IMR-90 (cell line): ENCODE results near the gene STPG1. TPM values are rescaled to one million over a fixed set of nuclear protein-coding genes. Genes with fewer than 3 reads are reported as not detected.

Experiments used
- ATAC-seq: fragments of 200-7000 bp; cut with Tn5 transposase; 2 replicates; pipeline ENCODE4 v1.9.1; 2020; ENCODE audit warnings: low read depth, mild to moderate bottlenecking, moderate library complexity
- BruUV-seq: library from RNA; stranded (reverse); fragments of 400-500 nt; replicated peaks from 2 replicates; lab custom pipeline; 2021; lab: Mats Ljungman, UMichigan
- CTCF ChIA-PET: fragments of 300-600 bp; formaldehyde crosslinking; extraction: SDS; loops from one replicate; lab custom pipeline; 2021; ENCODE audit warnings: antibody characterized with exemption; lab: Yijun Ruan, JAX
- POLR2A ChIA-PET: fragments of 300-600 bp; sonication (Branson Sonifier 250); formaldehyde crosslinking; loops from one replicate; lab custom pipeline; 2022; ENCODE audit warnings: antibody characterized with exemption; ENCODE audit not compliant: unreplicated experiment; lab: Charles Lee
- DNase-seq: peaks from one replicate; pipeline ENCODE4 v3.0.0; 2013
- H2AFZ ChIP-seq: replicated peaks from 2 replicates; pipeline ENCODE3; 2013; ENCODE audit warnings: low read length, mild to moderate bottlenecking; ENCODE audit not compliant: poor library complexity
- H2AK5ac ChIP-seq: 2 replicates; pipeline ENCODE4 v1.6.1; 2013; ENCODE audit warnings: low read depth, low read length, inconsistent platforms
- H2AK9ac ChIP-seq: replicated peaks from 2 replicates; pipeline ENCODE3; 2013; ENCODE audit warnings: mild to moderate bottlenecking, low read depth, low read length, moderate library complexity; ENCODE audit not compliant: poor library complexity
- H2BK120ac ChIP-seq: 2 replicates; pipeline ENCODE4 v1.6.1; 2013; ENCODE audit warnings: low read depth, low read length, inconsistent platforms
- H2BK15ac ChIP-seq: 3 replicates; pipeline ENCODE4 v1.6.1; 2013; ENCODE audit warnings: low read depth, low read length, inconsistent platforms
- H2BK20ac ChIP-seq: 2 replicates; pipeline ENCODE4 v1.6.1; 2013; ENCODE audit warnings: low read depth, mild to moderate bottlenecking, inconsistent platforms, low read length, moderate library complexity
- H2BK5ac ChIP-seq: 2 replicates; pipeline ENCODE4 v1.6.1; 2013; ENCODE audit warnings: mild to moderate bottlenecking, low read depth, low read length, inconsistent platforms; ENCODE audit not compliant: poor library complexity, severe bottlenecking
- H3K14ac ChIP-seq: replicated peaks from 2 replicates; pipeline ENCODE4 v1.6.1; 2013; ENCODE audit warnings: low read depth, low read length, inconsistent platforms
- H3K18ac ChIP-seq: 2 replicates; pipeline ENCODE4 v1.6.1; 2013; ENCODE audit warnings: low read depth, low read length, control low read depth
- H3K23ac ChIP-seq: 2 replicates; pipeline ENCODE4 v1.6.1; 2013; ENCODE audit warnings: low read depth, low read length, inconsistent platforms
- H3K27ac ChIP-seq: 2 replicates; pipeline ENCODE4 v1.5.1; 2013; ENCODE audit warnings: mild to moderate bottlenecking, control low read depth, low read length; ENCODE audit not compliant: insufficient read depth
- H3K27me3 ChIP-seq: 2 replicates; pipeline ENCODE4 v1.6.1; 2013; ENCODE audit warnings: low read length; ENCODE audit not compliant: control insufficient read depth, insufficient read depth
- H3K36me3 ChIP-seq: 2 replicates; pipeline ENCODE4 v1.6.1; 2013; ENCODE audit warnings: low read length, mixed read lengths; ENCODE audit not compliant: control insufficient read depth, insufficient read depth
- H3K4ac ChIP-seq: 2 replicates; pipeline ENCODE4 v1.6.1; 2013; ENCODE audit warnings: low read depth, low read length, inconsistent platforms
- H3K4me1 ChIP-seq: 2 replicates; pipeline ENCODE4 v1.6.1; 2013; ENCODE audit warnings: low read length, mixed read lengths; ENCODE audit not compliant: control insufficient read depth, insufficient read depth
- H3K4me2 ChIP-seq: 2 replicates; pipeline ENCODE4 v1.6.1; 2013; ENCODE audit warnings: low read depth, mild to moderate bottlenecking, control low read depth, low read length, moderate library complexity
- H3K4me3 ChIP-seq: 2 replicates; pipeline ENCODE4 v1.5.1; 2013; ENCODE audit warnings: low read depth, mild to moderate bottlenecking, control low read depth, low read length, moderate library complexity; ENCODE audit not compliant: insufficient read depth
- H3K56ac ChIP-seq: 2 replicates; pipeline ENCODE4 v1.6.1; 2013; ENCODE audit warnings: low read length, inconsistent platforms; ENCODE audit not compliant: insufficient read depth; ENCODE audit errors: extremely low read depth
- H3K79me1 ChIP-seq, 2 experiments: 2 replicates each; pipeline ENCODE4 v1.6.1; 2013; ENCODE audit warnings: low read length in 2 of 2, inconsistent platforms in 1 of 2, low read depth in 1 of 2
- H3K9ac ChIP-seq: 2 replicates; pipeline ENCODE4 v1.6.1; 2013; ENCODE audit warnings: low read depth, low read length, control low read depth
- H3K9me1 ChIP-seq: 2 replicates; pipeline ENCODE4 v1.6.1; 2013; ENCODE audit warnings: low read length, inconsistent platforms; ENCODE audit not compliant: insufficient read depth
- H3K9me3 ChIP-seq: 2 replicates; pipeline ENCODE4 v1.6.1; 2013; ENCODE audit warnings: low read length; ENCODE audit not compliant: control insufficient read depth, insufficient read depth
- H4K20me1 ChIP-seq: 2 replicates; pipeline ENCODE4 v1.6.1; 2013; ENCODE audit warnings: low read length, inconsistent platforms; ENCODE audit not compliant: insufficient read depth
- H4K5ac ChIP-seq: 2 replicates; pipeline ENCODE4 v1.6.1; 2013; ENCODE audit warnings: mild to moderate bottlenecking, low read depth, low read length, control low read depth
- H4K8ac ChIP-seq, 2 experiments: 2 replicates each; pipeline ENCODE4 v1.6.1; 2013; ENCODE audit warnings: low read depth in 2 of 2, low read length in 2 of 2, control low read depth in 1 of 2, inconsistent platforms in 1 of 2
- H4K91ac ChIP-seq: 2 replicates; pipeline ENCODE4 v1.6.1; 2013; ENCODE audit warnings: low read depth, low read length, inconsistent platforms; ENCODE audit not compliant: insufficient read depth
- BHLHE40 ChIP-seq: fragments of 150-350 bp; IDR thresholded peaks from 2 replicates; pipeline ENCODE4 v1.6.1; 2016; ENCODE audit warnings: mild to moderate bottlenecking, low read depth, low read length
- CEBPB ChIP-seq: IDR thresholded peaks from 2 replicates; pipeline ENCODE4 v1.6.1; 2012; ENCODE audit warnings: low read depth, low read length, improper control_type of control experiment
- CHD1 ChIP-seq: IDR thresholded peaks from 2 replicates; pipeline ENCODE4 v1.6.1; 2012; ENCODE audit warnings: low read depth, low read length, improper control_type of control experiment
- CTCF ChIP-seq: conservative IDR thresholded peaks from 2 replicates; pipeline ENCODE4 v1.5.1; 2012; ENCODE audit warnings: mild to moderate bottlenecking, low read depth, low read length, improper control_type of control experiment
- ELK1 ChIP-seq: fragments of 150-350 bp; IDR thresholded peaks from 2 replicates; pipeline ENCODE4 v1.6.1; 2016; ENCODE audit warnings: low read depth, mild to moderate bottlenecking, low read length, moderate library complexity, borderline replicate concordance
- FOS ChIP-seq: fragments of 150-350 bp; IDR thresholded peaks from 2 replicates; pipeline ENCODE4 v1.6.1; 2016; ENCODE audit warnings: low read depth, low read length
- MAFK ChIP-seq: IDR thresholded peaks from 2 replicates; pipeline ENCODE4 v1.6.1; 2012; ENCODE audit warnings: low read depth, low read length, improper control_type of control experiment
- MAZ ChIP-seq: IDR thresholded peaks from 2 replicates; pipeline ENCODE4 v1.6.1; 2012; ENCODE audit warnings: low read depth, mild to moderate bottlenecking, low read length, improper control_type of control experiment, moderate library complexity, borderline replicate concordance
- MXI1 ChIP-seq: IDR thresholded peaks from 2 replicates; pipeline ENCODE4 v1.6.1; 2012; ENCODE audit warnings: low read depth, mild to moderate bottlenecking, low read length, moderate library complexity, borderline replicate concordance
- NFE2L2 ChIP-seq: fragments of 150-350 bp; IDR thresholded peaks from 2 replicates; pipeline ENCODE4 v1.6.1; 2016; ENCODE audit warnings: low read depth, mild to moderate bottlenecking, low read length
- POLR2A ChIP-seq: IDR thresholded peaks from 2 replicates; pipeline ENCODE4 v1.6.1; 2012; ENCODE audit warnings: mild to moderate bottlenecking, low read depth, low read length
- RAD21 ChIP-seq: IDR thresholded peaks from 2 replicates; pipeline ENCODE4 v1.6.1; 2012; ENCODE audit warnings: low read length, improper control_type of control experiment
- RCOR1 ChIP-seq: IDR thresholded peaks from 2 replicates; pipeline ENCODE4 v1.6.1; 2012; ENCODE audit warnings: mild to moderate bottlenecking, low read length, improper control_type of control experiment; ENCODE audit not compliant: insufficient replicate concordance
- RFX5 ChIP-seq: IDR thresholded peaks from 2 replicates; pipeline ENCODE4 v1.8.0; 2012; ENCODE audit warnings: low read depth, mild to moderate bottlenecking, low read length, moderate library complexity
- SMC3 ChIP-seq: fragments of 150-350 bp; IDR thresholded peaks from 2 replicates; pipeline ENCODE4 v1.6.1; 2016; ENCODE audit warnings: low read depth, mild to moderate bottlenecking, antibody characterized with exemption, low read length, moderate library complexity
- WGBS, 2 experiments: methylation state at CpG; one replicate each; pipeline versions ENCODE4 v1.1.5 to v1.1.7; 2013; ENCODE audit warnings: missing lambda C conversion rate in 2 of 2; ENCODE audit not compliant: insufficient read length in 1 of 2; ENCODE audit errors: extremely low coverage in 2 of 2; 5-methylcytosine and 5-hydroxymethylcytosine counted together
- dilution Hi-C: fragments of 300-500 bp; cut with HindIII; formaldehyde crosslinking; loops from one replicate; pipeline ENCODE4 v1.14.3; 2018; ENCODE audit warnings: low sequenced_read_pairs; ENCODE audit not compliant: unreplicated experiment
- in situ Hi-C: fragments of 300-500 bp; cut with MboI; formaldehyde crosslinking; loops from 3 replicates; pipeline ENCODE4 v1.14.3; 2019; ENCODE audit warnings: low sequenced_read_pairs, inconsistent platforms, mixed read lengths
- intact Hi-C: fragments of 100-400 bp; cut with micrococcal nuclease; formaldehyde crosslinking; loops from 2 replicates; pipeline ENCODE4 v1.10.0; 2022
- polyA plus RNA-seq, 3 experiments: library from polyadenylated mRNA; depleted of rRNA; stranded (reverse); fragments of >200 nt; gene quantifications; 2 replicates each; pipeline ENCODE4 v1.2.3, GENCODE V29; 2012; ENCODE audit warnings: low replicate concordance in 1 of 3
- total RNA-seq: library from RNA; depleted of rRNA; stranded (reverse); fragments of >200 nt; gene quantifications from 2 replicates; pipeline ENCODE4 v1.2.3, GENCODE V29; 2012

The STPG1 gene
- total and polyA plus RNA-seq, 2 of the 4 experiments (the other 2 are of a cell fraction), result 3.0 to 6.5 TPM

GRCh38 chr1:24364975-24365678, 48.5 kb downstream of the STPG1 start:
- 0 out of 2 replicates have a peak overlapping the region, but pooled peaks have one; percentile 4 for H3K4me2 ChIP-seq
- TF ChIP-seq FOS (peak; percentile 90), BHLHE40 (peak; percentile 22; the same call in 1 of the 2 replicates), CHD1 (no peak), ELK1 (no peak), MXI1 (no peak), MAZ (no peak), CEBPB (peak; percentile 77), RAD21 (no peak), RFX5 (no peak), NFE2L2 (no peak), RCOR1 (no peak), POLR2A (no peak), SMC3 (no peak), MAFK (no peak), CTCF (no peak)

More at GRCh38 chr1:24364975-24365678, 48.5 kb downstream of the STPG1 start:
- no peak overlapping the region for H4K8ac ChIP-seq
- no peak overlapping the region for H2BK120ac ChIP-seq
- H3K79me1 ChIP-seq, result peaks cover 0 to 4% of the 10 kb centered on the region in 2 experiments; a peak in 1 of 4 replicates
- ATAC-seq, result peak; percentile 87
- POLR2A ChIA-PET, result no interaction called here
- peak overlapping the region; percentile 8; the same call in 1 of the 3 replicates for H2BK15ac ChIP-seq
- H4K91ac ChIP-seq, result no peak overlapping the region
- H3K4ac ChIP-seq, result 0 out of 2 replicates have a peak overlapping the region, but pooled peaks have one; percentile 8
- H2AK9ac ChIP-seq, result peak overlapping the region; percentile 38
- no peak overlapping the region for H3K18ac ChIP-seq
- CTCF ChIA-PET, result interaction anchor here (1.5 kb wide), 1 partner anchor 163 kb away, joined by 4 read pairs; no protein-coding TSS in a partner anchor
- H3K27ac ChIP-seq, result no peak overlapping the region
- H3K36me3 ChIP-seq, result no peaks in the 10 kb centered on the region
- H3K9me3 ChIP-seq, result no peaks in the 10 kb centered on the region
- WGBS, 2 experiments, result 0% methylated on average over 3 of the region's 11 CpGs; no CpG with 5 or more reads in 1 of the 2 experiments
- in situ Hi-C loops, result no loop called here
- H3K27me3 ChIP-seq, result no peaks in the 10 kb centered on the region
- H2BK5ac ChIP-seq, result no peak overlapping the region
- H3K56ac ChIP-seq, result no peak overlapping the region
- no peak overlapping the region for H3K4me3 ChIP-seq
- DNase-seq, result peak; percentile 95
- H2AK5ac ChIP-seq, result peak overlapping the region; percentile 78; the same call in 1 of the 2 replicates
- no peak overlapping the region for H2BK20ac ChIP-seq
- H3K23ac ChIP-seq, result no peak overlapping the region
- BruUV-seq, result no TSS peak
- no peak overlapping the region for H3K9ac ChIP-seq
- 0 out of 2 replicates have a peak overlapping the region, but pooled peaks have one; percentile 37 for H3K14ac ChIP-seq
- H3K9me1 ChIP-seq, result peaks cover 25% of the 10 kb centered on the region
- H3K4me1 ChIP-seq, result peaks cover 14% of the 10 kb centered on the region
- dilution Hi-C loops, result no loop called here
- H2AFZ ChIP-seq, result no peak overlapping the region
- H4K5ac ChIP-seq, result no peak overlapping the region
- H4K20me1 ChIP-seq, result peaks cover 4% of the 10 kb centered on the region; the same call in 1 of the 2 replicates
- intact Hi-C loops, result no loop called here
